HUES48 (cell line): Measurements from ENCODE around the gene TJAP1.

Experiments used
- H3K27ac ChIP-seq: one replicate; pipeline ENCODE4 v1.7.0; 2013; ENCODE audit warnings: low read depth, low read length, inconsistent platforms
- H3K27me3 ChIP-seq: 2 replicates; pipeline ENCODE4 v1.6.1; 2013; ENCODE audit warnings: mild to moderate bottlenecking, low read length; ENCODE audit not compliant: control insufficient read depth, insufficient read depth
- H3K36me3 ChIP-seq: 2 replicates; pipeline ENCODE4 v1.6.1; 2013; ENCODE audit warnings: low read length; ENCODE audit not compliant: control insufficient read depth, insufficient read depth
- H3K4me1 ChIP-seq: 2 replicates; pipeline ENCODE4 v1.6.1; 2013; ENCODE audit warnings: mild to moderate bottlenecking, low read length; ENCODE audit not compliant: control insufficient read depth, insufficient read depth
- H3K4me3 ChIP-seq: 2 replicates; pipeline ENCODE4 v1.5.1; 2013; ENCODE audit warnings: mild to moderate bottlenecking, low read depth, low read length
- H3K9ac ChIP-seq: 2 replicates; pipeline ENCODE4 v1.6.1; 2013; ENCODE audit warnings: mild to moderate bottlenecking, low read depth, low read length, moderate library complexity
- H3K9me3 ChIP-seq: 2 replicates; pipeline ENCODE4 v1.6.1; 2013; ENCODE audit warnings: low read length; ENCODE audit not compliant: control insufficient read depth, insufficient read depth

Gene TJAP1

GRCh38 chr6:43540507-43540906, 63.1 kb downstream of the TJAP1 start:
- Histone ChIP-seq H3K4me3 (no peak overlapping the region), H3K9ac (no peak overlapping the region), H3K4me1 (no peaks in the 10 kb centered on the region), H3K9me3 (no peaks in the 10 kb centered on the region), H3K36me3 (peaks cover 80% of the 10 kb centered on the region), H3K27ac (no peak overlapping the region), H3K27me3 (no peaks in the 10 kb centered on the region)

GRCh38 chr6:43541774-43542471, 64.6 kb downstream of the TJAP1 start:
- Histone ChIP-seq H3K27me3 (no peaks in the 10 kb centered on the region), H3K36me3 (peaks cover 89% of the 10 kb centered on the region), H3K4me3 (no peak overlapping the region), H3K9me3 (no peaks in the 10 kb centered on the region), H3K4me1 (no peaks in the 10 kb centered on the region), H3K27ac (no peak overlapping the region), H3K9ac (no peak overlapping the region)

DNA sequence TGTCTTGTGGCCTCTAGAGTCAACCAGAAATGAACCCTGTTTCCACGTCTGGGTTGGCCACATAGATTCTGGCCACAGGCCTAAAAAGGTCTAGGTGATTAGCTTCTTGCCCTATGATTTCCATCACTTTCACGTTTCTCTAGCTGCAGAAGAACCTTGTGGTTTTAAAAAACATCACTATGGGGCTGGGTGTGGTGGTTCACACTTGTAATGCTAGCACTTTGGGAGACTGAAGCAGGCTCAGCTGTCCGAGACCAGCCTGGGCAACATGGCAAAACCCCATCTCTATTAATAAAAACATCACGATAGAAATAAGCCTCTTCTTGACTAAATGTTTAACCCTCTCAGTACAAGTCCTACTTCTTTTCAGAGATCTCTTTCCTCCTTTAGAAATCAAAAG, 67.1 kb downstream of the TJAP1 start:
- no peak overlapping the region for H3K4me3 ChIP-seq
- H3K4me1 ChIP-seq: no peaks in the 10 kb centered on the region
- no peaks in the 10 kb centered on the region for H3K27me3 ChIP-seq
- peaks cover 95% of the 10 kb centered on the region for H3K36me3 ChIP-seq
- H3K9ac ChIP-seq: no peak overlapping the region
- H3K9me3 ChIP-seq: no peaks in the 10 kb centered on the region
- no peak overlapping the region for H3K27ac ChIP-seq

DNA sequence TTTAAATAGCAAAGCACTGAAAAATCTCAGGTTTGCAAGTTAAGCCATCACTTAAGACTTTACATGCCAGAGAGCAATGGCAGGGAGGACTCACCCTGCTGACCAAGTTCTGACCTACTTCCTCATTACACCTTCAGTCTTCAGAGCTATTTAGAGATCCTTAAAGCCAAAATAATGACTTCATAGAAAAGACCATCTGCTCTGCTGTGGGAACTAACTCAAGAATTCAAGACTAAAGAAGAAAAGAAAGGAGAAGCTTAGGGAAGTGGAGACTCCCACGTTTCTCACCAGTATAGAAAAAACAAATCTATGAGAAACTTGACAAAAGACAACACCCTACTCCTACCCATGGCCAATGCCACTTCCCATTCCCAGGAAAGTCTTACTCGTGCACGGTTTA, 69.9 kb downstream of the TJAP1 start:
- no peak overlapping the region for H3K4me3 ChIP-seq
- no peak overlapping the region for H3K9ac ChIP-seq
- no peak overlapping the region for H3K27ac ChIP-seq
- H3K27me3 ChIP-seq: no peaks in the 10 kb centered on the region
- H3K36me3 ChIP-seq: peaks cover 97% of the 10 kb centered on the region
- no peaks in the 10 kb centered on the region for H3K9me3 ChIP-seq
- no peaks in the 10 kb centered on the region for H3K4me1 ChIP-seq
